ENCODE data around the gene SORCS2.

Gene SORCS2

GRCh38 chr4:7192252-7193029 is at the start of gene SORCS2:
TSS of gene SORCS2 (plus strand) at chr4:7192538.
- DNase-seq, result peak; percentile 80

DNA sequence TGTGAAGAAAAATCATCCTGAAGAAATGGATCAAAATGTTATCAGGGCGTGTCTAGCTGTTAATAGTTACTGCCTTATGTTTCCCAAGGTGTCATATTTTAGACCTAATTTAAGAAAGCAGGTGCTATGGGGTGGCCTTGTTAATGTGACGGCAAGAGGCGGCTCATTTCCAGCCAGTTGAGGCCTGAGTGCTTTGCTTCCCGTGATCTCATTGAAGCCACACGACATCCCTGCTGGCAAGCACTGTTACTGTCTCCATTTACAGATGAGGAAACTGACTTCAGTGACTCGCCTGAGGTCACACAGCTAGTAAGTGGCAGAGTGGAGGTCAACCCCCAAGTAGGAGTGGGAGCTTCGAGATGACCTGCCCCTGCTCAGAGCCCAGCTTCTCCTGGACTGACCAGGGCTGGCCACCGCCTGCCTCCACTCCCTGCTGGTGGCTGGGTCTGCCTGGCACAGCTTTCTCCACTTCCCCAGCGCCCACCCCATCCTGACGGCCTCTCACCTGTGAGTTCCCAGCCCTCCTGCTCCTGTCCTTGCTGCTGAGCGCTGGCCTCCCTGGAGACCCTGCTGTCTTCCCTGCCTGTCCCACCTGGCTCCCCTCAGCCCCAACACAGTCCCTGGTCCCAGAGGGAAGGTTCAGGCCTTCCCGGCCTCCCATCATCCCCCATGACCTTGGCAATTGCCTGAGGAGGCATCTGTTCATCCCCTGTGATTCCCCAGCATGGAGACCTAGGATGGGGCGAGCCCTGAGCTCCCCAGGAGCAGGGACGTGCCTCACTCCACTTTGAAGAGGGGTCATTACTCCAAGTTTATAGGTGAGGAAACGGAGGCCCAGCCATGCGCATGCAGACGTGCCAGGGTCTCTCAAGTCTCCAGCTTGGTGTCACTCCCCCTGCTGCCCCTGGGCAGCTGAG is 47.7 kb upstream of the SORCS2 start:
- no peak for DNase-seq

DNA sequence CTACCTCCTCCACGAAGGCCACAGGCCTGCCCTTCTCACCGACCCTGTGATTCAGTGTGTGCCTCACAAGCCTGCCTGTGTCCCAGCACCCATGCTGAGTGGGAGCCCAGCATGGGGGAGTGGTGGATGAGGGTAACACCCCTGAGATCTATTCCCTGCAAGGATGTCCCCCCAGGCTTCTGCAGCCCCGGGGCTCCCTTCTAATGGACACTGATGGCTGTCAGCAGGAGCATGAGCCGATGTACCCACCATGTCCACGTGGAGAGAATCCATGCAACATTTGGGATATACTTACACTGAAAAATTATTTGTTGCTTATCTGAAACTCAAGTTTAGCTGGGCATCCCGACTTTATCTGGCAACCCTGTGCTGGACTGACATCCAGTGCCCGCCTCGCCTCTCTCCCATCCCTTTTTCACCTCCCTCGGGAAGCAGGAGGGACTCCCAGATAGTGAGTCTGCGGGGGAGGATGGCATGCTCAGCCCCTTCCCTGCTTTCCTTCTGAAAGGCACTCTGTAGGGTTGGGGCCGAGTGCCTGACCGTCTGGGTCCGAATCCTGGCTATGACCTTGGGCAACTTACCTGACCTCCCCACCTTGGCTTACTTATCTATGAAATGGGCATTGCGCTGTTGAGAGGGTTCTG is 46.9 kb upstream of the SORCS2 start:
- DNase-seq, result no peak

DNA sequence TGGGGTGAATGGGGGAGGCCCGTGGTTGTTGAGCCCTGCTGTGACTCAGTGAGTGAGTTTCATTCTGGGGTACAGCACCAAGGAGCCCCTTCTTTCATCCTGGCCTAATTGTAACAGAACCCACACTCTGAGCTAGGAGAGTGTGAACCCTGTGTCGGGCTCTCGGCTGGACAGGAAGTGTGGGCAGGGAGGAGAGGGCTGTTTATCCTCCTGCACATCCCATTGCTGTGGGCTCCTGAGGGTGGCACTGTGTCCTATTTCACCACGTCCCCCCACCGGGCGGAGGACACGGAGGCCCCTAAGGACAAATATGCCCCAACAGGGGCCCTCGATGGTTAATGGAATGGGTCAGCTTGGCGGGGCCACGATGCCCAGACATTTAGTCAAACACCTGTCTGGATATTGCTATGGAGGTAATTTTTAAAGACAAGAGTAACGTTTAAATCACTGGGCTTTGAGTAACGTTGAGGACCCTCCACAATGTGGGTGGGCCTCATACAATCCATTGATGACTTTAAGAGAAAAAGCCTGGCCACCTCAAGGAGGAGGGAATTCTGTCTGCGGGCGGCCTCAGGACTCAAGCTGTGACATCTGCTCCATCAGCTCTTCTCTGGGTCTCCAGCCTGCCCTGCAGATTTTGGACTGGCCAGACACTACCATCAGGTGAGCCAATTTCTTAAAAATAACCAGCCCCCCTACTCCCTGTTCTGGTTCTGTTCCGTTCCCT is 46.1 kb upstream of the SORCS2 start:
- DNase-seq, result no peak

DNA sequence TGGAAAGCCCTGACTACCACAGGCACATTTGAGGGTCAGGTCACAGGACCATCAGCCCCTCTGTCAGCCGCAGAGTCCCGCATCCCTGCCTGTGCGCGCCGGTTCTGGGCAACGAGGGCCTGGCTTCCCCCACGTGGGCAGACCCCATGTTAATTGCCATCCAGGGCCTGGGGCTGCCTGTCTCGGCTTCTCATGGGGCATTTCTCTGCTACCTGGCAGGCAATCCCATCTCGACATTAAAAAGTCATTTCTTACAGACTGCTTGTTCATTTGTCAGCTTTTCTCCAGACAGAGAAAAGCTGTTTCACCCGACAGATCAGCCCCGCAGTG is 45.6 kb upstream of the SORCS2 start:
- no peak for DNase-seq

- no peak for DNase-seq
These were observed 45.1 kb upstream of the SORCS2 start for GRCh38 chr4:7147261-7147660.

- DNase-seq, result no peak
These were observed 44.6 kb upstream of the SORCS2 start for GRCh38 chr4:7147661-7148310.

GRCh38 chr4:7148337-7148736 is 44.0 kb upstream of the SORCS2 start:
- no peak for DNase-seq

DNA sequence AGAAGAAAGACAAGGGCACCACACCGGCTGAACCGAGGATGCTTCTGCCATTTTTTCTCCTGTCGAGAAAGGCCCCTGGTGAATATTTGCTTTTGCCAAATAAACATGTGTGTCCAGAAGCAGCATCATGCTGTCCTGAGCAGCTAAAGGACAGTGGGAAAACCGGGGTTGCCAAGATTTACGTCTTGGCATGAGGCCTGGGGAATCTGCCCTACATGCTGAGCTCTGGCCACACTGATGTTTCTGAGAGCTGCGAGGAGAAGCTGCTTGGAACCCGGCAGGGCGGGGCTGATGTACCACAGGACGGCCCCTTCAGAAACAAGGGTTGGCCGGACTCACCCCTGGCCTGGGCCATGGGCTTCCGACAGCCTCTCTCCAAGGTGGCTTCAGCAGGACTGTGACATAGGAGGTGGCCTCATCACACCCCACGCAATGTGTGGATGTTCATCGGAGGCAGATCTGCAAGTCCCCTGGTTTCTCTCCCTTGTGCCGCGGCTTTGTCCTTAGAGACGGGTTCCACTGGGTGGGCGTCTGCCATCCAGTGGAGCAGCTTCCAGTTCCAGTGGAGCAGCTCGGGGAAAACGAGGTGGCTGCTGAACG is 42.2 kb upstream of the SORCS2 start:
- DNase-seq, result no peak

DNA sequence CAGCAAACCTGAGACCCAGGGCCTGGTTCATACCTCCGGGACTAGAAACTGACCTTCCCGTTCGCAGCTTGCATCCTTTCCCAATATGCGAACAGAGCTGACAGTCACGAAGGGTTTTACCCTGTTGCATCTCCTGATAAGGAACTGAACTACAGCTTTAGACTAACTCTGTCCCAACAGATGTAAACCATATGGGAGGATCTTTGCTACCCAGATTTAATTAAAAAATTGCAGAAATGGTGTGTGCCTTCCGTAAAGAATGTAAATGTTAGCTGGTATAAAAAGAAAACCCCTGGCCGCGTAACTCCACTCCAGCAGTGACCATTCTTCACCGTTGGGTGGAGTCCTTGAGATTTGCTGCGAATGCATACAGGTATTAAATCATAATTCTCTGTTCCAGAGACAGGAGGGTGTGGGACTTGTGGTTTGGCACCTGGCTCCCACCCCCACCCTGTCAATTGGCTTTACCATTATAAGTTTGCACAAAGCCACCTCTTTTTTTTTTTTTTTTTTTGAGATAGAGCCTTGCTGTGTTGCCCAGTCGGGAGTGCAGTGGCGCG is 40.6 kb upstream of the SORCS2 start:
- no peak for DNase-seq

- no peak for DNase-seq
These were observed 38.6 kb upstream of the SORCS2 start for GRCh38 chr4:7153711-7154110.

DNA sequence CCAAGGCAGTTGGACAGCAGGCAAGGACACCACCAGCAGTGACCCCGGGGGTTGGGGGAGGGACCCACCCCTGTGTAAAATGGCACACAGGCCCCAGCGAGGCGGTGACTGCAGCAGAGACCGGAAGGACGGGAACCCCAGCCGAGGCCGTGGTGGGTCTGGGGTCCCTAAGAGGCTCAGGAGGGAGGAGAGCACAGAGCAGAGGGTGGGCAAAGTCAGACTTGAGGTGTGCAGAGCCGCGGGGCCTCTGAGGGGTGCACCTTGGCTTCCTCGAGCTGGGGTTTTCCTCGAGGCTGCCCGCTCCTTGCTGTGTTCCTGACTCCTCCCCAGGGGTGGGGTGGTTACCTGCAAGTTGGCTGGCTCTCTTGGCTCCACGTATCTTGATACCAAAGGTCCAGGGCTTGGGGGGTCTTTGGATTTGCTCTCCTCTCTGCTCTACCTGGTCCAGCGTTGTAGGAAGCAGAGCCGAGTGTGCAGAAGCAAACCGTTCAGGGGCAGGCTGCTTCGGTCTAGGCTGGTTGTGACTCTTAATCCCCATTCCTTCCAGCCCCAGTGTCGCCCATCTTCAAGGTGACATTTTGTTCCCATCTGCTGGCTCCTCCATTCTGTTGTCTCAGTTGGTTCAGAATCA is 37.9 kb upstream of the SORCS2 start:
- no peak for DNase-seq

- DNase-seq, result peak; percentile 20
These were observed 36.7 kb upstream of the SORCS2 start for GRCh38 chr4:7155590-7156071.

DNA sequence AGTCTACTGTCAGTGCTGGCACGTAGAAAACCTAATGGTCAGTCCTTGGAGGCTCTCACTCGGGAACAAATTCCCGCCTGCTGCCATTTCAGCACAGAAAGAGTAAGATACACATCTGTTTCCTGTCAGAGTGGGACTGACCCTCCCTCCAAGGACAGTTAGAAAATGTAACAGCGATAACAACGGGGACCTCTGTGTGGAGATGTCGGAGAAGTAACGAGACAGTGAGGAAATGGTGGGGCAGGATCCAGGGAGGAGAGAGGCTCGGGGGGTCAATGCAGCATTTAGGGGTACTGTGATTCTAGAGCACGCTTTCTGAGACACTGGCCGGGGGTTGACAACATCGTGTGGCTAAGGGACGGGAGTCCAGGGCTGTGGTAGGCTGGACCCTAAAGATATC is 36.0 kb upstream of the SORCS2 start:
- peak; percentile 25 for DNase-seq

DNA sequence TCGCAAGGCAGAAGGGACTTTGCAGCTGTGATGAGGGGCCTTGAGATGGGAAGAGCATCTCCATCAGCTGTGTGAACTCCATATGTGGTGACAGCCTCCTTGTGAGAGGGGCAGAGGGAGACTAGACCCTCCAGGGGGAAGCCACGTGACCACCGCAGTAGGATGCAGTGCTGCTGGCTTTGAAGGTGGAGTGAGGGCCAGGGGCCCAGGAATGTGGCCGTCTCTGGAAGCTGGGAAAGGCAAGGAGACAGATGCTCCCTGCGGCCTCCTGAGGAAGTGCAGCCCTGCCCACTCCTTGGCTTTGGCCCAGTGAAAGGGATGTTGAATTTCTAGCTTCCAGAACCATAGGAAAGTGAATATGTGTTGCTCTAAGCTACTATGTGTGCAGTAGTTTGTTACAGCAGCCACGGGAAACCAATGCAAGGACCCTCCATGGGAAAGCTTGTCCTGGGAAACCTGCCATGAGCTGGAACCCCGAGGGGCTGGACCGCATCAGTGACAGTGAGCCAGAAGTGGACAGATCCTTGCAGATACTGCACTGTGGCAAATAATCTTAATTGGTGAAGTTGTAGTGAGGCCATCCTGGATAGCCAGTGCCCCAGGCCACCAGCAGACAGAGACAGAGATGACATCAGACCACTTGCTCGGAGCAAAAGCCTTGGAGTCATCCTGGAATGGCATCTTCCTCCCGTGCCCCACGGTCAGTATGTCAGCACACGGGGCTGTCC is 35.4 kb upstream of the SORCS2 start:
- peak; percentile 39 for DNase-seq

DNA sequence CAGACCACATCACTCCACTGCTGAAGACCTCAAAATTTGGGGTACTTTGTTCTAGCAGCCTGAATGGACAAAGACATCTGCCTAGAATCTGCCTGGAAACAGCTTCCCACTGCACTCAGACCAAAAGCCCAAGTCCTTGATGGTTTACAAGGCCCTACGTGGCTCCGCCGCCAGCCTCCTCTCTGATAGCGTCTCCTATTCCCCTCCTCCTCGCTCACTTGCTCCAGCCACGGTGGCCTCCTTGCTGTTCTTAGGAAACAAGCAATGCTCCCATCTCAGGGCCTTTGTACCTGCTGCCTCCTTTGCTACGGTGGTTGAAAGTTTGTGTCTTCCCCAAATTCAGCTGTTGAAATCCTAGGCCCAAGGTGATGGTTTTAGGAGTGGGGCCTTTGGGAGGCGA is 34.7 kb upstream of the SORCS2 start:
- peak; percentile 38 for DNase-seq

DNA sequence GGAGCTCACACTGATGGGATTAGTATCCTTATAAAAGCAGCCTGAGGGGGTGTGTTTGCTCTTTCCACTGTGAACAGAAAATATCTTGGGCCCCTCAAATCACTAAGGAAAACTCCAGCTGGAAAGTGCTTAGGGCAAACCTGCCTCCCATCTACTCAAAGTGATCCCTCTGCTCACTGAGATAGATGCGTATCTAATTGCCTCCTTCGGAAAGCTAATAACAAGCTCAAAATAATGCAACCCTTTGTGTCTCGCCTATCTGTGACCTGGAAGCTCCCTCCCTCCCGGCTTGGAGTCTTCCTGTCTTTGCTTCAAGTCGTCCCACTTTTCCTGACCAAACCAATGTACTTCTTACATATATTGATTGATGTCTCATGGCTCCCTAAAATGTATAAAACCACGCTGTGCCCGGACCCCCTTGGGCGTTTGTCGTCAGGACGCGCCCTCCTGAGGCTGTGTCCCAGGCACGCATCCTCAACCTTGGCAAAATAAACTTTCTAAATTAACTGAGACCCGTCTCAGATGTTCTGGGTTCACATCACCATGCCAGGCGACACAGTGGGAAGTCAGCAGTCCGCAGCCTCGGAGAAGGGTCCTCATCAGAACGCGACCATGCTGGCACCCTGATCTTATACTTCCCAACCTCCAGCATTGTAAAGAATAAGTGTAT is 34.1 kb upstream of the SORCS2 start:
- DNase-seq, result peak; percentile 7

GRCh38 chr4:7158991-7159390 is 33.3 kb upstream of the SORCS2 start:
- peak; percentile 15 for DNase-seq

GRCh38 chr4:7159923-7160322 is 32.4 kb upstream of the SORCS2 start:
- no peak for DNase-seq

DNA sequence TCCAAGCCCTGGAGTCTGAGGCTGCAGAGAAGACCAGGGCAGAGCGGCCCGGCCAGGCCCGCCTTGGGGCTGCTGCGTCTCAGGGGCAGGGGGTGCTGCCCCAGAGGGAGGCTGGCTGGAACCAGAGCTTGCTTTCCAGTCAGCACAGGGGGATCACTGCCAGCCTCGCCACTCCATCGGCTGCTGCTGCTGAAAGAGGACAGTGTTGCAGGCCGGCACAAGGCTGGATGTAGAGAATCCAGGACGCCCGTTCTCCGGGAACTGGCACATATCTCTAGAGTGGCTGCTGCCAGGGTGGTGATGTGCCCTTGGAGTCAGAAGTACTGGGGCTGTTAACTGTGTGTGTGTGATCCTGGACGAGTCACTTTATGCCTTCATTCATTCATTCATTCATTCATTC is 31.9 kb upstream of the SORCS2 start:
- peak; percentile 23 for DNase-seq

All from activated CD8-positive, alpha-beta memory T cell treated with anti-CD3 and anti-CD28 coated beads, Interleukin-2, amount 50 U/mL, for 48 hours (primary cell).